Smooth muscle cell (in vitro differentiated cells): Measurements from ENCODE around the gene MRPL10. TPM values are rescaled to one million over a fixed set of nuclear protein-coding genes. Genes with fewer than 3 reads are reported as not detected.
A peak's percentile ranks its signal among the peaks of the same experiment; 100 is the strongest.

Experiments used
- DNase-seq: peaks from one replicate; lab custom pipeline; 2025; ENCODE audit not compliant: unreplicated experiment; lab: John Stamatoyannopoulos, UW
- H2AFZ ChIP-seq: fragments of 200-600 bp; sonication (generic); 2 replicates; pipeline ENCODE4 v1.6.0; 2016; ENCODE audit warnings: antibody characterized with exemption, low read depth, mild to moderate bottlenecking
- H3F3A ChIP-seq: fragments of 200-600 bp; sonication (generic); 2 replicates; pipeline ENCODE4 v1.6.0; 2017; ENCODE audit warnings: antibody characterized with exemption, low read depth
- H3K27ac ChIP-seq: fragments of 200-600 bp; sonication (generic); 2 replicates; pipeline ENCODE4 v1.5.1; 2016; ENCODE audit warnings: low read depth, mild to moderate bottlenecking
- H3K27me3 ChIP-seq: fragments of 200-600 bp; sonication (generic); 2 replicates; pipeline ENCODE4 v1.6.1; 2016; ENCODE audit warnings: low read depth, mild to moderate bottlenecking
- H3K36me3 ChIP-seq: fragments of 200-600 bp; sonication (generic); 2 replicates; pipeline ENCODE4 v1.5.1; 2016; ENCODE audit warnings: low read depth
- H3K4me1 ChIP-seq: fragments of 200-600 bp; sonication (generic); 2 replicates; pipeline ENCODE4 v1.5.1; 2016; ENCODE audit warnings: low read depth
- H3K4me2 ChIP-seq: fragments of 200-600 bp; sonication (generic); 2 replicates; pipeline ENCODE4 v1.6.0; 2016; ENCODE audit warnings: mild to moderate bottlenecking
- H3K4me3 ChIP-seq: fragments of 200-600 bp; sonication (generic); 2 replicates; pipeline ENCODE4 v1.5.1; 2016; ENCODE audit warnings: mild to moderate bottlenecking
- H3K79me2 ChIP-seq: fragments of 200-600 bp; sonication (generic); 2 replicates; pipeline ENCODE4 v1.6.0; 2016; ENCODE audit warnings: low read depth, mild to moderate bottlenecking
- H3K9ac ChIP-seq: fragments of 200-600 bp; sonication (generic); 2 replicates; pipeline ENCODE4 v1.6.0; 2016; ENCODE audit warnings: low read depth
- H3K9me3 ChIP-seq: fragments of 200-600 bp; sonication (generic); replicated peaks from 2 replicates; pipeline ENCODE4 v1.5.1; 2016; ENCODE audit warnings: low read depth
- H4K20me1 ChIP-seq: fragments of 200-600 bp; sonication (generic); 2 replicates; pipeline ENCODE4 v1.6.0; 2016; ENCODE audit warnings: low read depth
- CTCF ChIP-seq: fragments of 200-600 bp; sonication (generic); IDR thresholded peaks from 2 replicates; pipeline ENCODE4 v1.5.1; 2017; ENCODE audit warnings: borderline replicate concordance, mild to moderate bottlenecking, antibody characterized with exemption; ENCODE audit not compliant: insufficient read depth, poor library complexity, severe bottlenecking
- WGBS: methylation state at CpG from one replicate; pipeline ENCODE4 v1.1.7; 2016; ENCODE audit warnings: low lambda C conversion rate; 5-methylcytosine and 5-hydroxymethylcytosine counted together
- polyA plus RNA-seq: library from polyadenylated mRNA; unstranded; fragments of >200 nt; fragmentation: Nextera tagmentation; extraction: Ambion mirVana; gene quantifications from 2 replicates; pipeline ENCODE4 v1.2.1, GENCODE V29; 2016
- total RNA-seq: library from RNA; depleted of rRNA; stranded (reverse); fragments of >200 nt; gene quantifications from 2 replicates; pipeline ENCODE4 v1.2.3, GENCODE V29; 2014

Gene MRPL10
- total and polyA plus RNA-seq, 2 experiments from 2014 or later, result 24.0 to 36.6 TPM

DNA sequence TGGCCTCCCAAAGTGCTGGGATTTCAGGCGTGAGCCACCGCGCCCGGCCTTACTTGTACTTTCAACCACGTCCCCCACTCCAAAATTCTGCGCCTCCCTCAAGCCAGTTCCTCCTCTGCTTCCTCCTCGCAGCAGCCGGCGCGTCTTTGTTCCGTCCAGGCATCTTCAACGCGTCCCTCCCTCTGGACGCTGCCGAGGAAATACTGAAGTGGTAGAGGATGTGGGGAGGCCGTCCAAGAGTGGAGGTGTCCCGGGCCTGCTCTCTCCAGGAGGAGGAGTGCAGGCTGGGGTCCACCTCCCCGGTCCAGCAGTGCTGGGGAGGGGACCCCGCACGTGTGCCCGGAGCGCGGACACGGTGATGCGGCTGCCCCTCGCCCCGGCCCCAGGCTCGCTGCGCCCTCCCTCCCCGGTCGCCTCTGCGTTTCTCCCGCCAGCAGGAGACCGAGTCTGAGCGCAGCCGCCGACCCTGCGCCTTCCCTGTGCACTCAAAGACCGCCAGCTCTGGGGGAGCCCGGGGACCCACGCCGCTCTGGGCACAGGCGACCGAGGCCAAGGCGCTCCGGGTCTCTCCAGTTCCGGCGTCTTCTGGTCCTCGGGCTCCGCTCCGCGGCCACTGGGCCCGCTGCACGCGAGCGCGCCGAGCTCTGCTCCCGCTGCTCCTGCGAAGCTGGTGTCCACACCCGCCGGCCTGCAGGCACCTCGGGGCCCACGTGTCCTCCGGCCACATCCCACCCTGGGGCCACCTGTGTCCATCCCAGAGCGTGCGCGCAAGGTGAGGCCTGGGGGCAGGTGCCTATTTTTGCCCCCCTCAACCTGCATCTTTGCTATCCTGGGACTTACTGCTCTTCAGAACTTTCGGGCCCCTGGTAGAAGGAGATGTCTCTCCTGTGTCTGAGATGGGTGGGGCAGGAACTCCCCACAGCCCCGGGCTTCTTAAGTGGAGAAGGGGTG, 41.5 kb downstream of the MRPL10 start:
- Histone ChIP-seq H3K4me2 (peak overlapping the region; percentile 85), H3K79me2 (no peaks in the 10 kb centered on the region), H3K27ac (no peak overlapping the region), H3K4me3 (peak overlapping the region; percentile 42), H4K20me1 (no peaks in the 10 kb centered on the region), H3K4me1 (no peaks in the 10 kb centered on the region), H2AFZ (no peak overlapping the region), H3K9ac (no peak overlapping the region), H3K36me3 (no peaks in the 10 kb centered on the region), H3K9me3 (no peaks in the 10 kb centered on the region), H3F3A (no peaks in the 10 kb centered on the region), H3K27me3 (peaks cover 83% of the 10 kb centered on the region)
- WGBS, result 7% methylated on average over 47 of the region's 70 CpGs
- TF ChIP-seq CTCF, result peak; percentile 24
- DNase-seq, result no peak

DNA sequence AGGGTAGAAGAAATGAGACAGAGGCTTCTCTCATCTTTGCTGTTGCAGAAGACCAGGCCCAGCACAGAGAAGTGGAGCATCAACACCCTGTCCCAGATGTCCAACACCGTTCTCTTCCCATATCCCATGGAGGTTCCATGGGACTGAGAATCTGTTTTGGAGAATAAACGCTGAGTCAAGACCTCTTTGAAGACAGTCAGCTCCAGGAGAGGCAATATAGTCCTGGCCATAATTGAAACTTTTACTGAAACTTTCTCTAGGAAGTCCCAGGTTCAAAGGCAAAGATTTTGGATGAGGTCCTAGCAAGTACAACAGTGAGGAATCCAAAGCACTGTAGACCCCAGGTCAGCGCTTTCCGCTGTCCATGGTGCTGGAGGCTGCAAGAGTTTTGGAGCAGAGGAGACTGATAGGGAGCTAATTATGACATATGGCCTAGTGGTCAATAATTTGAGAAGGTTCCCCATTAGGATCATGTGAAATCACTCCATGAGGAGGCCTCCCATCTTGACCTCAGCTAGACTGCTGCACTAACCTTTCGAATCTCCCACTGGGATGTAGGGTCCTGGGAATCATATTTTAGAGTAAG, 45.7 kb downstream of the MRPL10 start:
- 47% methylated on average over 5 of the region's 5 CpGs for WGBS
- no peak for TF ChIP-seq CTCF
- no peak for DNase-seq
- H3K4me1 ChIP-seq, result no peaks in the 10 kb centered on the region
- H3F3A ChIP-seq, result no peaks in the 10 kb centered on the region
- no peaks in the 10 kb centered on the region for H3K79me2 ChIP-seq
- no peak overlapping the region for H2AFZ ChIP-seq
- H3K4me3 ChIP-seq, result no peak overlapping the region
- no peak overlapping the region for H3K9ac ChIP-seq
- H3K27me3 ChIP-seq, result peaks cover 51% of the 10 kb centered on the region
- no peaks in the 10 kb centered on the region for H3K9me3 ChIP-seq
- H3K4me2 ChIP-seq, result no peak overlapping the region
- H3K27ac ChIP-seq, result no peak overlapping the region
- no peaks in the 10 kb centered on the region for H3K36me3 ChIP-seq
- no peaks in the 10 kb centered on the region for H4K20me1 ChIP-seq

- WGBS, result 71% methylated on average over 5 of the region's 5 CpGs
- Histone ChIP-seq H3K4me2 (no peak overlapping the region), H3K79me2 (no peaks in the 10 kb centered on the region), H2AFZ (no peak overlapping the region), H3K9ac (no peak overlapping the region), H3F3A (no peaks in the 10 kb centered on the region), H3K27me3 (peaks cover 10% of the 10 kb centered on the region), H3K27ac (no peak overlapping the region), H4K20me1 (no peaks in the 10 kb centered on the region), H3K36me3 (no peaks in the 10 kb centered on the region), H3K4me3 (no peak overlapping the region), H3K4me1 (no peaks in the 10 kb centered on the region), H3K9me3 (no peaks in the 10 kb centered on the region)
- DNase-seq, result no peak
- no peak for TF ChIP-seq CTCF
Measured at GRCh38 chr17:47781397-47781796, 49.9 kb downstream of the MRPL10 start.
